ENCODE results near the gene FLYWCH2.

FLYWCH2 gene

GRCh38 chr16:2854700-2855309, 28.2 kb upstream of the FLYWCH2 start:
- DNase-seq: peak; percentile 38

- no peak for DNase-seq
Measured at GRCh38 chr16:2855536-2855935, 27.5 kb upstream of the FLYWCH2 start.

GRCh38 chr16:2856061-2856670, 26.8 kb upstream of the FLYWCH2 start:
- peak; percentile 32 for DNase-seq

GRCh38 chr16:2856686-2857450, 26.1 kb upstream of the FLYWCH2 start:
- no peak for DNase-seq

- DNase-seq: peak; percentile 17
Measured at GRCh38 chr16:2857451-2858244, 25.4 kb upstream of the FLYWCH2 start, which contains the start of gene PRSS22. PRSS22 (minus strand) TSS chr16:2858170; CDS start chr16:2858104, 66 bp downstream.

- DNase-seq: no peak
Measured at GRCh38 chr16:2858245-2859025, 24.6 kb upstream of the FLYWCH2 start.

GRCh38 chr16:2859686-2860265, 23.2 kb upstream of the FLYWCH2 start:
- no peak for DNase-seq

- peak; percentile 56 for DNase-seq
Measured at GRCh38 chr16:2860826-2861567, 22.0 kb upstream of the FLYWCH2 start.

GRCh38 chr16:2865651-2866050, 17.4 kb upstream of the FLYWCH2 start:
- DNase-seq: no peak

GRCh38 chr16:2866431-2866830, 16.6 kb upstream of the FLYWCH2 start:
- DNase-seq: no peak

GRCh38 chr16:2867661-2867986, 15.4 kb upstream of the FLYWCH2 start:
- DNase-seq: no peak

- peak; percentile 98 for DNase-seq
Measured at GRCh38 chr16:2867987-2868789, 14.8 kb upstream of the FLYWCH2 start.

- no peak for DNase-seq
Measured at GRCh38 chr16:2871926-2872325, 11.1 kb upstream of the FLYWCH2 start.

GRCh38 chr16:2874032-2874911, 8.7 kb upstream of the FLYWCH2 start:
- no peak for DNase-seq

GRCh38 chr16:2874912-2875362, 8.1 kb upstream of the FLYWCH2 start:
- peak; percentile 91 for DNase-seq

- DNase-seq: no peak
Measured at GRCh38 chr16:2879854-2880508, 3.0 kb upstream of the FLYWCH2 start.

GRCh38 chr16:2881783-2882649, 999 bp upstream of the FLYWCH2 start:
- peak; percentile 65 for DNase-seq

GRCh38 chr16:2883458-2883908, 468 bp downstream of the FLYWCH2 start:
- DNase-seq: peak; percentile 35

All from hematopoietic multipotent progenitor cell treated with erythropoietin and hydrocortisone succinate and interleukin-3 and kit ligand, for 4 days (in vitro differentiated cells).